ENCODE results near the gene ZNF621.

DNA sequence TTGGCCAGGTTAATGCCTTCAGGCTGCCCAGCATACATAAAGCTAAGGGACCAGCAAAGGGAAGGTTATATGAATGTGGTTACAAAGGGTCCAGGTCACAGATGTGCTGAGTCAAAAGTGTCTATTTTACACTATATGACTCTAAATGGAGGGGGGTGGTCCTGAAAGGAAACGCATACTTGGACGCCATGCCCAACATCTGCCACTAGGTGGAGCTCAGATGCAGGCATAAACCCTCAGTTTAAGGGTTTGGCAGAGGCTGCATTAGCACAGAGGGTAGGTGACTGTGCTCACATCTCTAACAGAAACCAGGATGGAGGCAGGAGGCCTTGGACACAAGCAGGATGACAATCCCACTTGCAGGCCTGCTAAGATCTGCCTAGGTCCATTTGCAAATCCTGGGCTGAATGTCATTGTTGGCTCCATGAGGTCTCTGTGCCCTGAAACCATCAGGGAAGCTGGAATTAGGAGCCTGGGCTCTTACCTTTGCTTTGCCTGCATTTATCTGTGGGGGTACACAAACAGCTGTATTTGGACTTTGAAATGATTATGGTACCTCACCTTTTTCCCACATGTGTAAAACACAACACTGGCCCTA lies 55.8 kb downstream of the ZNF621 start:
- no peak for TF ChIP-seq POLR2A (IDR thresholded peaks at IDR 0.05)
- TF ChIP-seq, protein P1, sequence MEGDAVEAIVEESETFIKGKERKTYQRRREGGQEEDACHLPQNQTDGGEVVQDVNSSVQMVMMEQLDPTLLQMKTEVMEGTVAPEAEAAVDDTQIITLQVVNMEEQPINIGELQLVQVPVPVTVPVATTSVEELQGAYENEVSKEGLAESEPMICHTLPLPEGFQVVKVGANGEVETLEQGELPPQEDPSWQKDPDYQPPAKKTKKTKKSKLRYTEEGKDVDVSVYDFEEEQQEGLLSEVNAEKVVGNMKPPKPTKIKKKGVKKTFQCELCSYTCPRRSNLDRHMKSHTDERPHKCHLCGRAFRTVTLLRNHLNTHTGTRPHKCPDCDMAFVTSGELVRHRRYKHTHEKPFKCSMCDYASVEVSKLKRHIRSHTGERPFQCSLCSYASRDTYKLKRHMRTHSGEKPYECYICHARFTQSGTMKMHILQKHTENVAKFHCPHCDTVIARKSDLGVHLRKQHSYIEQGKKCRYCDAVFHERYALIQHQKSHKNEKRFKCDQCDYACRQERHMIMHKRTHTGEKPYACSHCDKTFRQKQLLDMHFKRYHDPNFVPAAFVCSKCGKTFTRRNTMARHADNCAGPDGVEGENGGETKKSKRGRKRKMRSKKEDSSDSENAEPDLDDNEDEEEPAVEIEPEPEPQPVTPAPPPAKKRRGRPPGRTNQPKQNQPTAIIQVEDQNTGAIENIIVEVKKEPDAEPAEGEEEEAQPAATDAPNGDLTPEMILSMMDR (IDR thresholded peaks at IDR 0.05) = peak; percentile 80 to 91 (median 88)
